ENCODE measurements around the gene DNAH8. TPM values are rescaled to one million over a fixed set of nuclear protein-coding genes. Genes with fewer than 3 reads are reported as not detected.
"Not testable (repeated sequence)": the region's sequence is repeated elsewhere in the genome, so short reads cannot be mapped to it uniquely, and the experiment has no call there.

DNAH8 gene
- total RNA-seq, 1 donor from 2014 or later = 0.13 TPM

DNA sequence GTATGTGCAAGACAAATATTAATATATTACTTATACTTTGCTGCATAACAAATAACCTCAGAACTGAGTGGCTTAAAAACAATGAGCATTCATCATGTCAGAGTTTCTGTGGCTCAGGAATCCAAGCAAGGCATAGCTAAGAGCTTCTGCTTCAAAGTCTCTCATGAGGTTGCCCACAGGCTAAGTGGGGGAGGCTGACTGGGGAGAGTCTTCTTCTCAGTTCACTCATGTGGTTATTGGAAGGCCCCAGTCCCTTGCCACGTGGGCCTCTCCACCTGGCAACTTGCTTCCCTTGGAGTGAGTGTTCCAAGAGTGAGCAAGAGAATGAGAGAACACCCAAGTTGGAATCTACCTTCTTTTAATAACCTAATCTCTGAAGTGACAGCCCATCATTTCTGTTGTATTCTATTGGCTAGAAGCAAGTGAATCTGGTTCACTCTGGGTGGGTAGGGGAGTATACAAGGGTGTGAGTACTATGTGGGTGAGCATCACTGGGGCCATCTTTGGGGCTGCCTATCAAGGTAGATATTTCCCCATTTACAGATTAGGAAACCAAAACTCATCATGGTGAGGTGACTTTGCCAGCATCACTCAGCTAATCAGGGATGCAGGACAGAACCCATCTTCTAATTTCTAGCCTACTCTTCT lies 36.0 kb downstream of the DNAH8 start:
- DNase-seq (ENCODE audit: low spot score) = no peak

DNA sequence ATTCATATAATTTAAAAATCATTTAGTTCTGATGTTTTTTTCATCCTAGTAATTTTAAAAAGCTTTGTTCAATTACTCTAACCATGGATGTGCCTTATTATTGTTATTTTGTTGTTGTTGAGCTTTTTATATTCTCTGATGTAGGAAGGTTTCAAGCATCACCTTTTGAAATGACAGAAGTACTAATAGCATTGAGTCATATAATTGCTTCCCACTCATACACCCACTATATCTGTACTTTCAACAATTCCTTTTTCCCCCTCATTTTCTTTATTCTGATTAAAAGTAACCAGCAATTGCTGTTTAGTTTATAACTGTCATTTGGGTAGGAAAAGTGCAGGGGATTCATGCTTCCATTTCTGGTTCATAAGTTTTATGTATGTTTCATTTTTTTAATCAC lies 38.6 kb downstream of the DNAH8 start:
- DNase-seq (ENCODE audit: low spot score) = no peak

DNA sequence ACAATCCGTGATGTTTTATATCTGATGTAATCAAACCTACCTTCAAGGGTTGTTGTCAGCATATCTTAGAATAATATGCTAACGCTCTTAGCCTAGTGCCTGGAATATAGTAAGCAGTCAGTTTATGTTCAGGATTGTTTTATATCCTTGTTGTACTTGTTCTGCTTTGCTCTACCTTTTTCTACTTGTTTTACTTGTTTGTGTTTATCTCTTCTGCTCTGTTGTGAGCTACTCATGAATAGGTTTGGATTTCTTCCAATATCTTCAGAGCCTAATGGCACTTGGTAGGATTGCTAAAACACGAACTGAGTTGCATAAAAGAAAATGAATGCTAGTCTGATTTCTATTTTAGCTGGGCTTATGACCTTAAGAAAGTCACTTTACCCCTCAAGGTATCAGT lies 40.1 kb downstream of the DNAH8 start:
- no peak for DNase-seq (ENCODE audit: low spot score)

- DNase-seq (ENCODE audit: low spot score) = no peak
Measured at GRCh38 chr6:38755874-38756273, 40.8 kb downstream of the DNAH8 start.

DNA sequence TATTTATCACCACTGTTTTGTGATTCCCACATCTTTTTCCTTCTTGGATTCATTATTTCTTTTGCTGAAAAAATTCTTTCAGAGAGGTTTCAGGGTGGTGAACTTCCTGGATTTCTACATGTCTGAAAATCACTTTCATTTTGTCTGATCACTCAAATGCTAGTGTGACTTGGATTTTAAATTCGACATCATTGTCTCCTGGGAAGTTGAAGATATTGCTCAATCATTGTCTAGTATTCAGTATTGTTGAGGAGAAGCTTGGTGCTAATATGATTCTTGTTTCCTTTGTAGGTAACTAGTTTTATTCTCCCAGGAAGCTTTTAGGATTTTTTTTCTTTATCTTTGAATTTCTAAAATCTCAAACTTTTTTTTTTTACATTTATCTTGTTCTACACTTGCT lies 45.0 kb downstream of the DNAH8 start:
- DNase-seq (ENCODE audit: low spot score) = no peak

DNA sequence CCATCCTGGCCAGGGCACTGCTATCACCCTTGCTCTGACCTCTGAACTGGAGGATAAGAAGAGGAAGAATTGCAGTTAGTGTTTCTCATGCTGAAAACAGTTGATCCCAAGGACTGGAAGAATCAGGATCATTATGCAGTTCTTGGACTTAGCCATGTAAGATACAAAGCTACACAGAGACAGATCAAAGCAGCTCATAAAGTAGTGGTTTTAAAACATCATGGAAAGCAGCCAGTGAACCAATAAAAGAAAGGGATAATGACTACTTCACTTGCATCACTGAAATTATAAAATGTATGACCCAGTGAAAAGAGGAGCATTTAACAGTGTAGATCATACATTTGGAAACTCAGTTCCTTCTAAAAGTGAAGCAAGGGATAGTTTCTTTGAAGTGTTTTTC lies 47.7 kb downstream of the DNAH8 start:
- DNase-seq (ENCODE audit: low spot score) = no peak

- DNase-seq (ENCODE audit: low spot score) = no peak
Measured at GRCh38 chr6:38767560-38767959, 52.4 kb downstream of the DNAH8 start.

GRCh38 chr6:38773338-38773737 lies 58.2 kb downstream of the DNAH8 start:
- no peak for DNase-seq (ENCODE audit: low spot score)

DNA sequence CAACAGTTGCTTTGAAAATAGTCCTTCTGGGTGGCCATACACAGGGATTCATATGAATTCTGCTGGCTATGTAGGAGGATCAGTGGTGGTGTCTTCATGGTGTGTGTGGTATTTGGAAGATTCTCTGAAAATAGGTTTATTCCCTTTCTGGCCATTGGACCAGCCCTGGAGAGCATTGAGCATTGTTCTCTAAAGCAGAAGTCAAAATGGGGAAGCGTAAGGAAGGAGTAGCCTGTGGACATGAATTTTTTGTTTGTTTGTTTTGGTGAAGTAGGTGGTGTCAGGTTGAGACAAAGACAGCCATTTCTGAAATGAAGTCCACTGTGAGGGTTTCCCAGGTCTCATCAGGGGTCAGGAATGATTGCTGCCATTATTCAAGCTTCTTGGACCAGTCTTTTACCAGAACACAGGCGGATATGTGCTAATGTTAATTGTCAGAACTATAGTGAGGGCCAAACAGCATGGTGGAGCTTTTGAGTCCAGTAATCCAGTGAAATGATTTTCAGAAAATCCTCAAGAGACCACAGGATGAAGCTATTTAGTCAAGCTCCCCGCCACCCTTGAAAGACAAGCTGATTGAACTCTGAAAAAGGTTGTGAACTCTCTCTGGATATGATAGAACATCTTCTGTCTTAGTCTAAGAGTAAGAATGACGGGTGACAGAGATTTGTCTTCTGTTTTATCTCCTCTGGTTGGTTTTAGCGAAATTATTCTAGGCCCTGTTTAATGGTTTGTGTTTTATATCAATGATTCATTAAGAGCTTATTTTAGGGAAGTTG lies 60.0 kb downstream of the DNAH8 start:
- DNase-seq (ENCODE audit: low spot score) = no peak

DNA sequence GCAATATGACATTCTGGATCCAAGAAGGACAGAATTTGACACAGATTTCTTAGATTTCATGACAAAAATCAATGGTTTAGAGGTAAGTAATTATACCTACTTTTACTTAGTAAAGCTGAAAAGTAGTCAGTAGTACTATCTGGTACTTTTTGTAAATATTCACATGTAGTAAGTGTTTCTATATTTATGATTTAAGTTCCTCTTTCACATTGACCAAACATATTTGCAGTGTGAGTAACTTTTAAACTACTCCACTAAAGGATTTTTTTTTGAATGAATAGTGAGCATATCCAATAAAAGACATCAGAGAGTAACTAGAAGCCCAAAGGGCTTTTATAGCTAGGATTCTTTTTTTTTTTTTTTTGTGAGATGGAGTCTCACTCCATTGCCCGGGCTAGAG lies 60.8 kb downstream of the DNAH8 start:
- DNase-seq (ENCODE audit: low spot score) = no peak

DNA sequence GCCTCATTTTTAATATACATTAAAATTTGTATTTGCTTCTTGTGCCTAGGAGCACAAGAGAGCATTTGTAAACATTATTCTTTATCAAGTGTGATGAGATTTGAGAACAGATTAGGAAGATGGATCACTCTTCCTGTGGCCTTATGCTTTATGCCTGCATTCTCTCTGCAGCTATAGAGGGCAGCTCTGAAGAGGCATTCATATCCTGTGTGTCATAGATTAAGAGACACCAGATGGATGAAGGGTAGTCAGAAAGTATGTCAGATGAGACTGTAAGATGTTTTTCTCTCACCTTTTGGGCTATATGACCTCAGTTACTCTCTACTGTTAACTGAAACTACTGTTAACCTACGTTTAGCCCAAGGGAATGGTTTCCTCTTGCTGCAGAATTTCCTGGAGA lies 61.4 kb downstream of the DNAH8 start:
- DNase-seq (ENCODE audit: low spot score) = no peak

DNA sequence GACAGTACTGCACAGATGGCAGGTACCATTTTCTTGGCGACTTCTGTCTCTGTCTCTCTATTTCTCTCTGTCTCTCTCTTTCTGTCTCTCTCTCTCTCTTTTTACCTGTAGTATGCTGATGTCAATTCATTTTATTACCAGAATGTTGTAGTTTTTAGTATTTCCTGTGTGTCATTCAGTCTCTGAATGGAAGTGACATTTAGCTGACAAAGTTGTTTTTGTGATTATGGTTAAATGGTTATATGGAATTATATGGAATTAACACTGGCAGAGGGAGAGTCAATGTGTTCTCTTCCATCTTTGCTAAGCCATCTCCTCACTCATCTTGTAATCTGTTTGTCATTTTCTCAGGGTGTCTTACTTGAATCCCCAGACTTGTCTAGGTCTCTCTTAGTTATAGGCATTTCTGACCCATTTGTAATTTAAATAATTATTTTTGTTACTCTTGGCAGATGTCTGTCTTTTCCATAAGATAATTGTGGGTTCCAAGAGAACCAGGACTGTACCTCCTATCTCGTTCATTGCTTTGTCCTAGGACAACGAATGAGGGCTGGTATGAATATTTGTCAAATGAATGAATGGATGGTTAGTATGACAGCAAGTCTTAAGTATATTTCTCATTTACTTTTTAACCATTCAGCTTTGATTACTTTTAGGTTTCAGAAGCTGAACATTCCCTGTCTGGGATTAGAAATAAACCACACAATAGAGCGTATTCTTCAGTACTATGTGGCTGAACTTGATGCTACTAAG lies 64.4 kb downstream of the DNAH8 start:
- DNase-seq (ENCODE audit: low spot score) = no peak

DNA sequence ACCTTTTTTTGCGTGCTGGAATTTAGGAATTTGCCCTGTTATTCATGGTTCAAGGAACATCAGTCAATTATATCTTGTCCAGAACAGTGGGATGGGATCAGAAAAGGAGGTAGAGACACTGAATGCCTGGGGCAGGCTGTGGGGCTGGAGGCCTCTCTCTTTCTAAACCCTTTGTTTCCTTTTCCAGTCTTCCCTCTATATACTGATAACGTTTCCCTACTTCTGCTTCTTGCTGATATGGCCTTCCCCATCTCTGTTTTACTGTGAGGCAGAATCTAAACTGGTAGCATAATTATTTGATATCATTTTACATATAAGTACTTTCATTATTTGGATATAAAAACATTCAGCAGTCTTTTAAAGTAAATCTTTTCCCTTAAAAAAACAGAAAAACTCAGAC lies 67.5 kb downstream of the DNAH8 start:
- no peak for DNase-seq (ENCODE audit: low spot score)

- DNase-seq (ENCODE audit: low spot score) = no peak
Measured at GRCh38 chr6:38783443-38784228, 68.5 kb downstream of the DNAH8 start.

DNA sequence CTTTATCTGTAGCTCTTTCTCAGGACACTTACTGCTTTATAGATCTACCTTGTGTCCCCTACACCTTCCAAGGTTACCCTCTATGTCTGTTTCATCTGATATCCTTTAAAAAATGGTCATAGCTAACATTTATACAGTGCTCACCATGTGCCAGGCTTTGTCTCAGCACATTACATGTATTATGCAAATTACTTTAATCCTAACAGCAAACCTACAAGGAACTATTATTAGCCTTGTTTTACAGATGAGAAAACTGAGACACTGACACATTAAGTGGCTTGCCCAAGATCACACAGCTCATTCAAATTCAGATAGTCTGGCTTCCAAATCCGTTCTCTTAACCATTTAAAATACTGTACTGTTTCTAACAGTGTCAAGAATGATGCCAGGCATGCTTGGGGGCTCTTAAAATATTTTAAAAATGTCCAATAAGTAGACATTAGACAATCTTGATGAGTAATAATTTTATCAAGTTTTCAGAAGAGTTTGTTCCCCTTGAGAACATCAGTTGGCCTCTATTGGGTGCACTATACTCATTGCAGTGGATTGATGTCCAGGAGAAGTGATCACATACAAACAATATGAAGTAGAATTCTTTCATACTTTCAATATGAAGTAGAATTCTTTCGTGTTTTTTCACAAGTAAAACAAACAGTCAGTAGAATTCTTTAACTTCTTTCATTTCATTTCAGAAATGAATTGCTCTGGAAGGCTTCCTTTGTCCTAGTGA lies 69.6 kb downstream of the DNAH8 start:
- DNase-seq (ENCODE audit: low spot score) = no peak

- DNase-seq (ENCODE audit: low spot score) = no peak
Measured at GRCh38 chr6:38786486-38786885, 71.4 kb downstream of the DNAH8 start.

- no peak for DNase-seq (ENCODE audit: low spot score)
Measured at GRCh38 chr6:38789256-38789655, 74.1 kb downstream of the DNAH8 start.

- no peak for DNase-seq (ENCODE audit: low spot score)
Measured at GRCh38 chr6:38792356-38792755, 77.2 kb downstream of the DNAH8 start.

DNA sequence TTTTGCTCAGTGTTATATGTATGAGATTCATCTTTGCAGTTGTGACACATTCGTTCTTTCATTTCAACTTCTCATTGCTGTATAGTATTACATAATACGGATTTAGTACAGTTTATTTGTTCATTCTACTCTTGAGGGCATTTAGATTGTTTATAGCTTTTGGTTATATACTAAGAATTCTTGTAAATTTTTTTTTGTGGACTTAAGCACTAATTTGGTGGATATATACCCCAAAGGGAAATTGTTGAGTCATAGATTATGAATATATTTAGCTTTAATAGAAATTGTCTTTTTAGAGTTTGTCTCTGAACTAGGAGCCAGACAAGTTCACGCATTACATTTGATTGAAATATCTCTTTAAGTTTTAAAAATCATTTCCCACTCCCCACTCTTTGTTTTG lies 79.6 kb downstream of the DNAH8 start:
- no peak for DNase-seq (ENCODE audit: low spot score)

GRCh38 chr6:38796006-38796405 lies 80.9 kb downstream of the DNAH8 start:
- no peak for DNase-seq (ENCODE audit: low spot score)

GRCh38 chr6:38796437-38796836 lies 81.3 kb downstream of the DNAH8 start:
- not testable (repeated sequence) for DNase-seq (ENCODE audit: low spot score)

Measured in ureter (tissue), 1 donor.